Neural cell (in vitro differentiated cells): ENCODE results near the gene PKDCC. TPM values are rescaled to one million over a fixed set of nuclear protein-coding genes. Genes with fewer than 3 reads are reported as not detected.

Experiments used
- H2AFZ ChIP-seq: fragments of 200-600, 300-800 bp; sonication (generic), shearing (Covaris generic); 2 replicates; pipeline ENCODE4 v1.6.0; 2014; ENCODE audit warnings: low read depth, mild to moderate bottlenecking, antibody characterized with exemption, low read length, moderate library complexity
- H3F3A ChIP-seq: fragments of 200-600 bp; shearing (Covaris generic); 2 replicates; pipeline ENCODE4 v1.6.1; 2016; ENCODE audit warnings: mild to moderate bottlenecking, moderate library complexity, mixed read lengths, antibody characterized with exemption, low read length; ENCODE audit not compliant: insufficient read depth, poor library complexity, severe bottlenecking
- H3K27ac ChIP-seq: fragments of 200-600, 300-800 bp; sonication (generic), shearing (Covaris generic); 2 replicates; pipeline ENCODE4 v1.5.1; 2014; ENCODE audit warnings: mild to moderate bottlenecking, low read length, moderate library complexity
- H3K27me3 ChIP-seq: fragments of 300-800, 200-600 bp; sonication (generic), shearing (Covaris generic); 2 replicates; pipeline ENCODE4 v1.6.0; 2014; ENCODE audit warnings: mild to moderate bottlenecking, low read depth, low read length, moderate library complexity; ENCODE audit not compliant: insufficient read depth
- H3K36me3 ChIP-seq: fragments of 300-800, 200-600 bp; sonication (generic), shearing (Covaris generic); 2 replicates; pipeline ENCODE4 v1.5.1; 2014; ENCODE audit warnings: mild to moderate bottlenecking, antibody characterized with exemption, low read length, moderate library complexity; ENCODE audit not compliant: insufficient read depth
- H3K4me2 ChIP-seq: fragments of 300-800, 200-600 bp; sonication (generic), shearing (Covaris generic); 2 replicates; pipeline ENCODE4 v1.6.0; 2014; ENCODE audit warnings: mild to moderate bottlenecking, low read length
- H3K4me3 ChIP-seq: fragments of 300-800, 200-600 bp; sonication (generic), shearing (Covaris generic); 2 replicates; pipeline ENCODE4 v1.5.1; 2014; ENCODE audit warnings: mild to moderate bottlenecking, low read length, moderate library complexity
- H3K79me2 ChIP-seq: fragments of 200-600 bp; shearing (Covaris generic); replicated peaks from 2 replicates; pipeline ENCODE4 v1.6.0; 2014; ENCODE audit warnings: mild to moderate bottlenecking, low read length, moderate library complexity; ENCODE audit not compliant: insufficient read depth
- H3K9ac ChIP-seq: fragments of 300-800, 200-600 bp; sonication (generic), shearing (Covaris generic); 2 replicates; pipeline ENCODE4 v1.6.1; 2016; ENCODE audit warnings: mild to moderate bottlenecking, low read length, mixed read lengths
- H3K9me2 ChIP-seq: fragments of 200-600 bp; shearing (Covaris generic); 2 replicates; pipeline ENCODE4 v1.6.1; 2016; ENCODE audit warnings: mild to moderate bottlenecking, low read length, mixed read lengths; ENCODE audit not compliant: insufficient read depth
- H3K9me3 ChIP-seq: fragments of 200-600, 300-800 bp; sonication (generic), shearing (Covaris generic); 2 replicates; pipeline ENCODE4 v1.6.1; 2016; ENCODE audit warnings: mild to moderate bottlenecking, mixed run types, low read length, moderate library complexity, mixed read lengths
- H4K20me1 ChIP-seq: fragments of 200-600 bp; shearing (Covaris generic); 2 replicates; pipeline ENCODE4 v1.6.1; 2016; ENCODE audit warnings: mild to moderate bottlenecking, mixed run types; ENCODE audit not compliant: insufficient read depth
- EP300 ChIP-seq: fragments of 450-650 bp; conservative IDR thresholded peaks from 2 replicates; pipeline ENCODE4 v1.6.1; 2014; ENCODE audit warnings: antibody characterized with exemption, mild to moderate bottlenecking, moderate library complexity; ENCODE audit not compliant: poor library complexity, severe bottlenecking
- EZH2 ChIP-seq: fragments of 200-600, 300-800 bp; shearing (Covaris generic), sonication (generic); IDR thresholded peaks from 2 replicates; pipeline ENCODE4 v1.6.1; 2014; ENCODE audit warnings: antibody characterized with exemption, low read length, borderline replicate concordance, mild to moderate bottlenecking; ENCODE audit not compliant: insufficient read depth, poor library complexity, severe bottlenecking
- MXI1 ChIP-seq: fragments of 450-650 bp; conservative IDR thresholded peaks from 2 replicates; pipeline ENCODE4 v1.6.1; 2014; ENCODE audit warnings: antibody characterized with exemption, mild to moderate bottlenecking; ENCODE audit not compliant: poor library complexity, severe bottlenecking
- POLR2AphosphoS5 ChIP-seq: IDR thresholded peaks from 2 replicates; pipeline ENCODE4 v1.6.1; 2012
- RAD21 ChIP-seq: fragments of 450-650 bp; conservative IDR thresholded peaks from 2 replicates; pipeline ENCODE4 v1.6.1; 2014; ENCODE audit warnings: antibody characterized with exemption, mild to moderate bottlenecking, moderate library complexity
- SMC3 ChIP-seq: fragments of 450-650 bp; conservative IDR thresholded peaks from 2 replicates; pipeline ENCODE4 v1.6.1; 2014; ENCODE audit warnings: antibody characterized with exemption, mild to moderate bottlenecking, moderate library complexity; ENCODE audit not compliant: poor library complexity
- TAF1 ChIP-seq: IDR thresholded peaks from 2 replicates; pipeline ENCODE4 v1.6.1; 2012; ENCODE audit warnings: low read depth
- polyA plus RNA-seq: library from polyadenylated mRNA; depleted of rRNA; stranded (reverse); fragments of >200 nt; gene quantifications from 2 replicates; pipeline ENCODE4 v1.2.3, GENCODE V29; 2014
- TF ChIP-seq, protein P1 (sequence below): fragments of 450-650 bp; IDR thresholded peaks from 2 replicates; pipeline ENCODE4 v1.5.1; 2014; ENCODE audit warnings: antibody characterized with exemption, mild to moderate bottlenecking, moderate library complexity; ENCODE audit not compliant: poor library complexity, severe bottlenecking
- TF ChIP-seq, protein P2 (sequence below): IDR thresholded peaks from 2 replicates; pipeline ENCODE4 v1.6.1; 2012; ENCODE audit warnings: borderline replicate concordance

Gene PKDCC
- polyA plus RNA-seq, 1 donor from 2014 or later = 37.4 TPM

DNA sequence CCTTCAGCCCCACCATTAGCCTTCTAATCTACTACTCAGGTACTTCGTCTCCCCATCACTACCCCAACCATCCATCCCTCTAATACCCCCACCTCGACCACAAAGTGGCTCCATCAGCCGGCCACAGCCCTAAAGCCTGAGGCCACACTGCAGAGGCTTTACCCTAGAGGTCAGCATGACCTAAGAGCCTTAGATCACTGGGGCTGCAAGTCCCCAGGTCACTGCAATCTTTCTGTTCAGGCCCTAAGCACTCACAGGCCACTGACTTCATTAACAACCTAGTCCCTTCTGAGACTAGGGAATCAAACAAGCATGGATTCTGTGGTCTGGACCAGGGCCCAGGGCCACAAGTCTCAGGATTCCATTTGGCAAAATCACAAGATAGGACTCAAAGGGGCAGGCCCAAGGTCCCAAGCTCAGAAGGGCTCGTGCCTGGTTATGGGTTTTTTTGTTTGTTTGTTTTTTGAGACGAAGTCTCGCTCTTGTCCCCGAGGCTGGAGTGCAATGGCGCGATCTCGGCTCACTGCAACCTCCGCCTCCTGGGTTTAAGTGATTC lies 37.0 kb upstream of the PKDCC start:
- no peak overlapping the region for H3K4me2 ChIP-seq
- H2AFZ ChIP-seq = no peak overlapping the region
- H3K27me3 ChIP-seq = no peaks in the 10 kb centered on the region
- H3K79me2 ChIP-seq = no peaks in the 10 kb centered on the region
- no peak overlapping the region for H3K9ac ChIP-seq
- no peak for TF ChIP-seq RAD21
- TF ChIP-seq EP300 = no peak
- TF ChIP-seq, protein P1, sequence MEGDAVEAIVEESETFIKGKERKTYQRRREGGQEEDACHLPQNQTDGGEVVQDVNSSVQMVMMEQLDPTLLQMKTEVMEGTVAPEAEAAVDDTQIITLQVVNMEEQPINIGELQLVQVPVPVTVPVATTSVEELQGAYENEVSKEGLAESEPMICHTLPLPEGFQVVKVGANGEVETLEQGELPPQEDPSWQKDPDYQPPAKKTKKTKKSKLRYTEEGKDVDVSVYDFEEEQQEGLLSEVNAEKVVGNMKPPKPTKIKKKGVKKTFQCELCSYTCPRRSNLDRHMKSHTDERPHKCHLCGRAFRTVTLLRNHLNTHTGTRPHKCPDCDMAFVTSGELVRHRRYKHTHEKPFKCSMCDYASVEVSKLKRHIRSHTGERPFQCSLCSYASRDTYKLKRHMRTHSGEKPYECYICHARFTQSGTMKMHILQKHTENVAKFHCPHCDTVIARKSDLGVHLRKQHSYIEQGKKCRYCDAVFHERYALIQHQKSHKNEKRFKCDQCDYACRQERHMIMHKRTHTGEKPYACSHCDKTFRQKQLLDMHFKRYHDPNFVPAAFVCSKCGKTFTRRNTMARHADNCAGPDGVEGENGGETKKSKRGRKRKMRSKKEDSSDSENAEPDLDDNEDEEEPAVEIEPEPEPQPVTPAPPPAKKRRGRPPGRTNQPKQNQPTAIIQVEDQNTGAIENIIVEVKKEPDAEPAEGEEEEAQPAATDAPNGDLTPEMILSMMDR = no peak
- TF ChIP-seq MXI1 = no peak
- no peak for TF ChIP-seq EZH2
- no peak for TF ChIP-seq TAF1
- TF ChIP-seq SMC3 = no peak
- TF ChIP-seq POLR2AphosphoS5 = no peak
- TF ChIP-seq, protein P2, sequence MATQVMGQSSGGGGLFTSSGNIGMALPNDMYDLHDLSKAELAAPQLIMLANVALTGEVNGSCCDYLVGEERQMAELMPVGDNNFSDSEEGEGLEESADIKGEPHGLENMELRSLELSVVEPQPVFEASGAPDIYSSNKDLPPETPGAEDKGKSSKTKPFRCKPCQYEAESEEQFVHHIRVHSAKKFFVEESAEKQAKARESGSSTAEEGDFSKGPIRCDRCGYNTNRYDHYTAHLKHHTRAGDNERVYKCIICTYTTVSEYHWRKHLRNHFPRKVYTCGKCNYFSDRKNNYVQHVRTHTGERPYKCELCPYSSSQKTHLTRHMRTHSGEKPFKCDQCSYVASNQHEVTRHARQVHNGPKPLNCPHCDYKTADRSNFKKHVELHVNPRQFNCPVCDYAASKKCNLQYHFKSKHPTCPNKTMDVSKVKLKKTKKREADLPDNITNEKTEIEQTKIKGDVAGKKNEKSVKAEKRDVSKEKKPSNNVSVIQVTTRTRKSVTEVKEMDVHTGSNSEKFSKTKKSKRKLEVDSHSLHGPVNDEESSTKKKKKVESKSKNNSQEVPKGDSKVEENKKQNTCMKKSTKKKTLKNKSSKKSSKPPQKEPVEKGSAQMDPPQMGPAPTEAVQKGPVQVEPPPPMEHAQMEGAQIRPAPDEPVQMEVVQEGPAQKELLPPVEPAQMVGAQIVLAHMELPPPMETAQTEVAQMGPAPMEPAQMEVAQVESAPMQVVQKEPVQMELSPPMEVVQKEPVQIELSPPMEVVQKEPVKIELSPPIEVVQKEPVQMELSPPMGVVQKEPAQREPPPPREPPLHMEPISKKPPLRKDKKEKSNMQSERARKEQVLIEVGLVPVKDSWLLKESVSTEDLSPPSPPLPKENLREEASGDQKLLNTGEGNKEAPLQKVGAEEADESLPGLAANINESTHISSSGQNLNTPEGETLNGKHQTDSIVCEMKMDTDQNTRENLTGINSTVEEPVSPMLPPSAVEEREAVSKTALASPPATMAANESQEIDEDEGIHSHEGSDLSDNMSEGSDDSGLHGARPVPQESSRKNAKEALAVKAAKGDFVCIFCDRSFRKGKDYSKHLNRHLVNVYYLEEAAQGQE = no peak
- H3K36me3 ChIP-seq = no peaks in the 10 kb centered on the region
- no peaks in the 10 kb centered on the region for H3F3A ChIP-seq
- H3K9me3 ChIP-seq = no peaks in the 10 kb centered on the region
- H3K27ac ChIP-seq = no peak overlapping the region
- no peaks in the 10 kb centered on the region for H4K20me1 ChIP-seq
- no peaks in the 10 kb centered on the region for H3K9me2 ChIP-seq
- H3K4me3 ChIP-seq = no peak overlapping the region

DNA sequence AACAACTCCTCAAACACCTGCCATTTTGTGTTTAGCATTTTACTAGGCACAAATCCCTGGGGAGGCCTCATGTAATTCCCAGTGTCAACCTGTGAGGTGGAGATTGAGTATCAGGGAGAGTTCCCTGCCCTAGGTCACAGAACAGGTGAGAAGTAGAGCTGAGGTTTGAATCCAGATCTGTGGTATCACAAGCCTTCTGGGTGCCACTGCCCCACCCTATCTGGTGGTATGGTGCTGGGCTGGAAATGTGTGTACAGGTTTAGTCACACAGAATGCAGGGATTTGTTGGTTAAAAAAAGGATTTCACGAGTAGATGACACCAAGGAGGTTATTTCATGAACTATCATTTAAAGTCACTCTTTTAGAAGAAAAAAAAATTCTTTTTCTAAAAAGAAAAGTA lies 35.7 kb upstream of the PKDCC start:
- Histone ChIP-seq H3K9ac (no peak overlapping the region), H3K4me3 (no peak overlapping the region), H3K9me3 (no peaks in the 10 kb centered on the region), H3K9me2 (no peaks in the 10 kb centered on the region), H3K4me2 (no peak overlapping the region), H3K27ac (no peak overlapping the region), H3K36me3 (no peaks in the 10 kb centered on the region), H4K20me1 (no peaks in the 10 kb centered on the region), H3F3A (no peaks in the 10 kb centered on the region), H3K79me2 (no peaks in the 10 kb centered on the region), H3K27me3 (no peaks in the 10 kb centered on the region), H2AFZ (no peak overlapping the region)
- no peak for TF ChIP-seq EZH2
- no peak for TF ChIP-seq TAF1
- TF ChIP-seq, protein P2 = no peak
- no peak for TF ChIP-seq RAD21
- TF ChIP-seq POLR2AphosphoS5 = no peak
- no peak for TF ChIP-seq EP300
- TF ChIP-seq MXI1 = no peak
- no peak for TF ChIP-seq SMC3
- TF ChIP-seq, protein P1 = no peak
